GM18861 (cell line): ENCODE data around the gene REPS2.

ENCODE experiments used
- ATAC-seq: cut with Tn5 transposase; IDR thresholded peaks from one replicate; pipeline ENCODE4 v1.9.1; 2021; ENCODE audit not compliant: unreplicated experiment

The REPS2 gene

DNA sequence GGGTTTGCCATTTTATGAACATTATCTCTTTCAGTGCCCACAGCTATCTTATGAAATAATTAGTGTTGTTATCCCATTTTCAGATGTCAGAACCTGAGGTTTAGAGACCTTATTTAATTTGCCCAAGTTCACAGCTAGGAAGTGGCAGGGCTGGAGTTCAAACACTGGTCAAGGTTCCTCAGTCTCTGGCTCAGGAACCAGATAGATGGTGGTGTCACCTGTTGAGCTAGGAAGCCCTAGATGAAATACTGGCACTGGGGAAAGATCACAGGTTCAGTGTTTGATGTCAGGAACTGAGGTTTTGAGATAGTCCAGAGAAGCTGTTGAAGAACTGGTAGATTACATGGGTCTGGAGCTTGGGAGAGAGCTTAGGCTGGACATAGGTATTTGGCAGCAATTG, 85.4 kb downstream of the REPS2 start:
- ATAC-seq: no peak

DNA sequence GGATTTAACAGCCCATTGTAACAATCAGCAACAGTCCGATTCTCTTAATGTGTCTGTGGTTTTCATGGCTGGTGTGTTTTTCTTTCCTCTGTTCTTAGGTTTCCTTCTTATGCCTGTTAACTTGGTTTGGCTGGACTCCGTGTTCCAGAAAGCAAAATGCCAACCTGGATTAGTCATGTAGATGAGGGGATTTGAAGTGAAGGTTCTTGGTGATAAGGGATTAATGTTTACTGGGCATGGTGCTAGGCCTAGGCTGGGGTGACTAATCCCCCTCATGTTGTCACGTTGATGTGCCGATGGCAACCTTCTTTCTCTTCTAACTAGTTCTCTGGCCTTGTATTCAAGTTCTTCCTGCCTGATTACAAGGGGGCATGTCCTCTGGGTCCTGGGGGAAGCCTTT, 85.9 kb downstream of the REPS2 start:
- ATAC-seq: no peak

DNA sequence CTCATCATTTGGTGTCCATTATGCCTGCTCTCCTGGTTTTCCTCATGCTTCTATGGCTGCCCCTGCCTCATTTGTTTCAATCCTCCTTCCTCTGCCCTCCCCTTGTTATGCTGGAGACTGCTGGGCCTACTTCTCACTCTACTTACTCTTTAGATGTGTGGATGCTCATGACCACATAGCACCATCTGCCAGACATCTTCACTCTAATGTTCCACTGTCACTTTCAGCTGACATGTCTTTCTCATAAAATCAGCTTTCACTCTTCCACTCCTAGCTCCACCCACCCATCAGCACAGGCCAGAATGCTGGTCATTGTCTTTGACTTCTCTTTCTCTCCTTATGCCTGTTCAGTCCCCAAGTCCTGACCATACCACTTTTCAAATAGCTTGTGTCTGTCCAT, 86.8 kb downstream of the REPS2 start:
- ATAC-seq: no peak

DNA sequence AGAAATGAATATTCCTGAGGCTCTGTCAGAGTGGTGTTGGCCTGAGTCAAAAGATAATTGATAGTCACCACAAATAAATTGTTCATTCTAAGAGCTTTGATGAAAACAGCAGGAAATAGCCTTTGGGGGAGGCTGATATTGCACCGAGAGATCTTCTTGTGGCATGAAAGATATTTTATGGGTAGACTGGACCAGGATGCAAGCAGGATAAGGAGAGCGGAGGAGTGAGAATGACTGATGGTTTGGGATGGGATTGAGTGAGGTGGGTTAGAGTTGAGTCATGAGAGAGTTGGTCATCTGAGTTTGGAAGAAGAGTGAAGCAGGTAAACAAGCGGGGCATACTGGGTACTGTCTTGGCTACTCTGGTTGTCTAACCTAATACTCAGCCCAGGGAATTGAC, 88.7 kb downstream of the REPS2 start:
- no peak for ATAC-seq

DNA sequence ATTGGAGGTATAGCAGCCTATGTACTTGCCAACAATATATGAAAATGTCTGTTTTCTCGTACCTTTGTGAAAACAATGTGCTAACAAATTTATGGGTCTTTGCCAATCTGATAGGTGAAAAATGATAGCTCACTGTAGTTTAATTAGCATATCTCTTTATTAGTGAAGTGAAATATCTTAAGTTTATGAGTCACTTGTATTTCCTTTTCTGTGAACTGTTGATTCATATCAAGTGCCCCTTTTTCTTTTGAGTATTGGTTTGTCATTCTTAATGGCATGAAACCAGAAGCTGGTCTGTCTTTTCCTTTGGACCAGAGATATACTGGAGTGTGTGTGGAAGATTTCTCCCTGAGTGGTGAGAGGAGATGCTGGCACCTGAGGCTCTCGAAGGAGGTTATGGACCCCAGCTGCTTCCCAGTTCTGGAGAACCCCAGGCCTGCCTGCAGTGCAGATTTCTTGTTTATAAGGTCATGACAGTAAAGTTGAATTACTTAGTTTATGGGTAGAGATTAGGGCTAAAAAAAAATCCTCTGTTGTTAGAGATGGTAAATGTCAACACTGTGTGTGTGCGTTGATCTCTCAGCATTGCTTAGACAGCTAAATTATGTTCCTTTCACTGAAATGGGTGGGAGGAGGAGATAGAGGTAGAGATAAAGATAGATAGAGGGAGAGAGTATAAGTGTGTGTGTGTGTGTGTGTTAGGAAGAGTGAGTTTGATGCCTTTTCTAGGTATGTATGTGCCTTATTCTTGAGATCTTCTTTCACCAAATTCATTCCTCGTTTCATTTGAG, 89.9 kb downstream of the REPS2 start:
- no peak for ATAC-seq

DNA sequence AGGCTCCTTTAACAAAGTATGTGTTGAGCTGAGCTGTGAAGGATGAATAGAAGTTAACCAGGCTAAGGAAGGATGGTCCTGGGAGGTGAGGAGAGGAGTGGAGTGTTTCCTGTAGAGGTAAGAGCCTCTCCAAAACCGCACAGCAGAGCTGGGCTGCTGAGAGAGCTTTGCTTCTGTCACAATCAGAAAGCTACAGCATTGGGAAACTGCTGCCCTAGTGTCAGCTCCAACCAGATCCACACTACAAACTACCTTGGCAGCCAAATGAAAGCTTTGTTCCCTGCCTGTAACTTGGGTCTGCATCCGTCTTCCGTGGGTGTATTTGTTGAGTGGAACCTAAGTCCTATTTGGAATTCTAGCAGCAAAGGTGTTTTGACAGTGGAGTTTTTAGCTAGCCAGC, 91.8 kb downstream of the REPS2 start:
- ATAC-seq: no peak

- no peak for ATAC-seq
These were observed 92.3 kb downstream of the REPS2 start for GRCh38 chrX:17038681-17039161.

DNA sequence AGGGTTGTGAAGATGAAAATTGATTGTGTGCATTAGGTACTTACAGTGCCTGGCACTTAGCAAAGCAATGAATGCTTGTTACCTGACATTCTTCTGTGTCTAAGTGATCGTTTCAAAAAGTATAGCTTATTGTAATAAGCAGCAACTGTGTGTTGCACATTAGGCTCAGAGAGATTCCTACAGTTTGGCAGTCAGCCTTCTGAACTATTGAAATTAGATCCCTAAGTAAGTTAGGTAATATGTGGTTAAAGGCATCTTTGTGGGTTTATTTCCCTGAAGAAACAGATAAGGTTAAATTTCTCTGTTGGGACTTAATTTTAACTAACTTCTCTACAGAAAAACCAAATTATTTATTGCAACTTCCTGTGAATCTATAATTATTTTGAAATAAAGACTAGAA, 93.4 kb downstream of the REPS2 start:
- ATAC-seq: no peak

GRCh38 chrX:17040711-17041110, 94.3 kb downstream of the REPS2 start:
- no peak for ATAC-seq

DNA sequence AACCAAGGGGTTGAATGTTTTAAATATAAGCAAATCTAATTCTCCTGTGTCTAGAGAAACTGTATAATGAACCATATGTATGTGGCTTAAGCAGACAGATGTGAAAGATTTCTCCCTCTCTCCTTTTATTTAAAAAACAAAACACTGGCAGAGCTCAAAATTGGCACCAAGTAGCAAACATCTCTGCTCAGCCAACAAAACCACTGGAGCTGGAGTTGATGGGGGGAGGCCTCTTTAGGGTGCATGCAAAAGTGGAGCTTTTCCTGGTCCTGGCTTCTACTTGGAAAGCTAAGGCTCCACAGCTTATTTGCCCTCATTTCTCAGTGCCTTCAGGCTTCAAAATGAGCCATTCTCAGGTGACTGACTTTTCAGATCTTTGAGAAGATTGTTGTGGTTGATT, 95.6 kb downstream of the REPS2 start:
- no peak for ATAC-seq

DNA sequence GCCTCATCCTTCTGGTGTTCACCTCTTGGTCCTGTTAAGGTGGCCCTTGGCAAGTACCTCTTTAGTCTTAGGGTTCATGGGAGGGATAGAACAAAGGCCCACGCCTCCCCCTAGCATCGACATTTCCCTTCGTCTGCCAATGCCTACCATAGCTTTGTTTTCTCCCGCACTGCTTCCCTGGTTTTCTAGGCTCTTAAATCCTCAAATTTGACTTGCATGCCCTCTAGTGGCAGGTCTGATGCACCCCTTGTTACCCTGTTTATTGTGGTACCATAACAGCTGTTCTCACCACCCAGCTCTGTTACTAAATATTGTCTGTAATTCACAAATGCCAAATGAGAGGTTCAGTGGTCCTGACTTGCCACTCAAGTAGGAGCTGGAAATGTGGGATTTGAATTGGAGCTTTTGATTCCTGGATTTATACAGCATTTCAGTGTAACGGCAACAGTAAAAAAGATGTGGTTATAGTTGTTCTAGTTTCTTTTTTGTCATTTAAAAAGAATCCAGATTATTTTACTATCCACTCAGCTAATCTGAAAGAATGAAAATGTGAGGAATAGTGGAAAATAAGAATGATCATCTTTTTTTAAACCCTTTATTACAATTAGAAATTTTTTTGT, 100.1 kb downstream of the REPS2 start:
- ATAC-seq: no peak

DNA sequence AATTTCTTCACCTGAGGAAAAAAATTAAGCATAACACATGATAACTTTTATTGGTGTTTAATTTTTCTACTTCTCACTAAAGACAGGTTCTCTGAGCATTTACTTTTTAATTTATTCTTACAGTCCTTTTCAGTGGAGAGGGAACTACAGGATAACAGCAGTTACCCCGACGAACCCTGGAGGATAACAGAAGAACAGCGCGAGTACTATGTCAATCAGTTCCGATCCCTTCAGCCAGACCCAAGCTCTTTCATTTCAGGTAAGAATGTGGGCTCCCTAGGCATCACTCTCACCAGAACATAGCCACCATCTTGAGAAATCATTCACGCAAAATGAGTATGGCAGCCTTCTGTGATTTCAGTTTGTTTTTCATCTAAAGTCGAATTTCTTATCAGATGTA, 100.8 kb downstream of the REPS2 start:
- no peak for ATAC-seq

GRCh38 chrX:17052210-17052609, 105.8 kb downstream of the REPS2 start:
- no peak for ATAC-seq

DNA sequence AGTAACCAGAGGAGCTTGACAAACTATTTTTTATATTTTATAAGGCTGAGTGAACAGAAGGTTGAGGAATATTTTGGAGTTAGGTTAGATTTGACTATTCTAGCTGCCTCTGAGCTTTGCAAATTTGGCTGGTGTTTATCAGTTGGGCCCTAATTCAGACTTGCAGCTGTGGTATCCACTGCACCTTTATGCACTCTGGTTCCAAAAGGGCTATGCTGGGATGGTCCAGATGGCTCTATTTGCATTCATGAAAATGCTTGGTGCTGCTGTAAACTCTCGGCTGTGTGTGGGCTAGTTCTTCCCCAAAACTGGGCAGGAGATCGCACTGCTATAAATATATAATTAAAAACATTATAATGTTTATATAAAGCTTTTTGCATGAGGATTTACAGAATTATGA, 106.3 kb downstream of the REPS2 start:
- ATAC-seq: no peak

DNA sequence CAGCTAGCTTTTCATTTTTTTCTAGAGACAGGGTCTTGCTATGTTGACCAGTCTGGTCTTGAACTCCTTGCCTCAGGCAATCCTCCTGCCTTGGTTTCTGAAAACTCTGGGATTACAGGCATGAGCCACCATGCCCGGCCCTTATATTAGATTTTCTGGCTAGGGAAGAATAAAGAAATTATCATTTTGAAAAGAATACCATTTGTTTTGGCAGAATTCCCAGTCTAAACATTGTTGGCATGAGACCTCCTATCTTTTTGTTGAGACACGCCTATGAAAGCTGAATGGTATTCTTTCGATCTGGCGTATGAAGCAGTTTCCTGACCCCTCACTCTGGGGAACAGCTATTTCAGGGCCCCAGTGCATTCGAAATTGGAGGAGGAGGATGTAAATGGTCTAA, 107.0 kb downstream of the REPS2 start:
- no peak for ATAC-seq

DNA sequence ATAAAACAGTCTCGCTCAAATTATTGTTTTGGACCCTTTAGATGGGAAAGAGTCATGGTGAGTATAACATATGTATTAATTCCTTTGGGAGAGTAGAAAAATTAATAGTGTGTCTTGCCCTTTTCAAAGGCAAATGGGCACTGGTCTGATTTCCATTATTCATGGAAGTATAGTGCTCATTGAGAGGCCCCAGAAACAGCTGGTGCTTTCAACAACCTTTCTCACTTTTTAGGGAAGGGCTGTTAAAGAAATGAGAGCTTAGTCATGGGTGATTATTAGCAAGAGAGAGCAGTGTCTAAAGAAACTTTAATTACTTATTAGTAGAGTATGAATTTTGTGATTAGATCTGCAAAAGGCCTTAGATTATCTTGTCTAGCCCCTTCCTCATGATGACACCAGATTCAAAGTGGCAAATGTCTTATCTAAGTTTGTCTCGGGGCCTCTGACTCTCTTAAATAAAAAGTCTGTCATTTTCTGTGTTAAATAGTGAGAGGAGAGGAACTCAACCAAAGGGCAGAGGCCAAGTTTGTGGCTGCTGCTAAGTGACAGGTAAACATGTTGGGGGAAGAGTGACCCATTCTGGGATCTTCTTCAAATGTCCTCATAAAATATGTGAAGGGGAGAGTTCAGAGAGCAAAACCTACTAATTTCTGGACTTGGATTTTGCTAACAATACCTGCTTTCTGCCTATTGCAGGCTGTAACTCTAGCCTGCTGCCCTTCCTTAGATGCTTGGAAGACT, 110.6 kb downstream of the REPS2 start:
- ATAC-seq: no peak

DNA sequence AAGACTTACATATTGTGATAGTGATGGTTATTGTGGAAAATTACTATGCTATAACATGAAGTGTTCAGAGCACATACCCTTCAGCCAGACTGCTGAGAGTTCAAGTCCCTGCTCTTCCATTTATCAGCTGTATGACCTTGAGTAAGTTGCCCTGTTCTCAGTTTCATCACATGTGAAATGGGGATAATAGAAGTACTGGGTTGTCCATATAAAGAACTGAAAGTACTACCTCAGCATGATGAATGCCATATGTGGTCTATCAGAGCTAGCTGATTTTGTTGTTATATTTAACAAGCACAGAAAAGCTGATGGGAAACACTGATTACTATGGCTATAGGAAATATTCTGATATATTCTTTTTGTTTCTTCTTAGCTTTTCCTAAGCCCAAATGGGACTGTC, 115.6 kb downstream of the REPS2 start:
- no peak for ATAC-seq

DNA sequence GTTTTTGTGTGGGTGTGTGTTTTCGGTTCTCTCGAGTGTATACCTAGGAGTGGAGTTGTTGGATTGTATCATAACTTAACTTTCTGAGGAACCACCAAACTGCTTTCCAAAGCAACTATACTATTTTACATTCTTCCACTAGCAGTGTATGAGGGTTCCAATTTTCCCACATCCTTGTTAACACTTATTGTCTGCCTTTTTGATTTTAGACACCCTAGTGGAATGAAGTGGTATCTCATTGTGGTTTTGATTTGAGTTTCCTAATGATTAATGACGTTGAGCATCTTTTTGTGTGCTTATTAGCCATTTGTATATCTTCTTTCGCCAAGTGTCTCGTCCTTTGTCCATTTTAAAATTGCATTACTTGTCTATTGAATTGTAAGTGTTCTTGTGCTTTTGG, 118.6 kb downstream of the REPS2 start:
- no peak for ATAC-seq

DNA sequence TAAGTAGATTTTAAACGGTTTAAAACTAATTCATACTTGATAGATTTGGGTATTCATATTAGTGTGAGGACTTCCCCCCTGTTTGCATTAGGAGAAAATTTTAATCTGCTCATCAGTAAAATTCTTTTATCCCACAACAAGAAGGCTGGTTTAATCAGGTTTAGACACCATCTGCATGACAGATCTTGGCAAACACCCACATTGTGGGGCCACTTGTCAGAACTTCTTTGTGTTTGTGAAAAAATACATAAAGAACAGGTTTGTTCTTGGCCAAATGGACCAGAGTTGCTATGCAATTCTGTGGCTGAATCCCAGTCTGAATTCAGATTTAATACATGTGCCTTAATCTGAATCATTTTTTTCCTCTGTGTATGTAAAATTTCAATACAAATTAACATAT, 121.1 kb downstream of the REPS2 start:
- ATAC-seq: no peak

GRCh38 chrX:17072301-17072700, 125.8 kb downstream of the REPS2 start:
- ATAC-seq: no peak

DNA sequence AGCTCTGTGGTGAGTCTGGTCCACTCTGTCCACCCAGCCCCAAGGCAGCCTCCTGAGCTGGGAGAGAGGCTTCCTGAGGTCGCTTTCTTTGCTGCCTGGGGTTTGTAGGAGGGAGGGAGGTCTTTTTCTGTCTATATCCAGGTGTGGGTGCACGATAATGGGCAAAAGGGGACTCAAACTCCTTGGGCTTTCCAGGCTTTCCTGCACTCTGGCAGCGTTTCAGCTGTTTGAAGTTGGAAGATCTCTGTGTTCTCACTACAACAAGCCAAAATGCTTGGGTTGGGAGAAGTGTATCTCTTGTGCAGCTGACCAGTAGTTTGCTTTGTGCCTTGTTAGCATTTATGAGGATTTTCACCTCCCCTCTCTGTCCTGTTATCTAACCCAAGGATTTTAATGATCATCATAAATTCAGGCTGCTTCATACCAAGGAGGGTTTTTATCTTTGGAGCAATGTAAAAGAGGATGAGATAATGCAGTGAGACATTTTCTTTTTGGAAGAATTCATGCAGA, 126.3 kb downstream of the REPS2 start:
- no peak for ATAC-seq

DNA sequence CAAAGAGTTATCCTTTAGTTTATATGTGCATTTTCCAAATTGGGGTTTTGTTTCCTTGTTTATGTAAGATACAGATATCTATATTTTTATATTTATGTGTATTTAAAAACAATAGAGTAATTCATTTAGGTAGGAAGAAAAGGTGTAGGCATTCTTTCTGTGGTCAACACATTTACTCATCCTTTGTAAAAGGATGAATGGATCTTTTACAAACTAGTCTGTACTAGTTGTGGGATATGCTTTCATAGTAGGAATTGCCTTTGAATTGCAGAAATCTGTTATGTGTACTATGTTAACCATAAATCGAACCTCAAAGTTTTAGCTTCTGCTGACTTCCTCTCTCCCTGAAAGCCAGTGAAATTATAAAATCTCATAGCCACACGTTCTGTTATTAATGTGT, 128.5 kb downstream of the REPS2 start:
- no peak for ATAC-seq
